Neural cell (in vitro differentiated cells): ENCODE results near the gene QRICH2. TPM values are rescaled to one million over a fixed set of nuclear protein-coding genes. Genes with fewer than 3 reads are reported as not detected.
A peak's percentile ranks its signal among the peaks of the same experiment; 100 is the strongest.

Experiments used
- H2AFZ ChIP-seq: fragments of 200-600, 300-800 bp; sonication (generic), shearing (Covaris generic); 2 replicates; pipeline ENCODE4 v1.6.0; 2014; ENCODE audit warnings: low read depth, mild to moderate bottlenecking, antibody characterized with exemption, low read length, moderate library complexity
- H3F3A ChIP-seq: fragments of 200-600 bp; shearing (Covaris generic); 2 replicates; pipeline ENCODE4 v1.6.1; 2016; ENCODE audit warnings: mild to moderate bottlenecking, moderate library complexity, mixed read lengths, antibody characterized with exemption, low read length; ENCODE audit not compliant: insufficient read depth, poor library complexity, severe bottlenecking
- H3K27ac ChIP-seq: fragments of 200-600, 300-800 bp; sonication (generic), shearing (Covaris generic); 2 replicates; pipeline ENCODE4 v1.5.1; 2014; ENCODE audit warnings: mild to moderate bottlenecking, low read length, moderate library complexity
- H3K27me3 ChIP-seq: fragments of 300-800, 200-600 bp; sonication (generic), shearing (Covaris generic); 2 replicates; pipeline ENCODE4 v1.6.0; 2014; ENCODE audit warnings: mild to moderate bottlenecking, low read depth, low read length, moderate library complexity; ENCODE audit not compliant: insufficient read depth
- H3K36me3 ChIP-seq: fragments of 300-800, 200-600 bp; sonication (generic), shearing (Covaris generic); 2 replicates; pipeline ENCODE4 v1.5.1; 2014; ENCODE audit warnings: mild to moderate bottlenecking, antibody characterized with exemption, low read length, moderate library complexity; ENCODE audit not compliant: insufficient read depth
- H3K4me2 ChIP-seq: fragments of 300-800, 200-600 bp; sonication (generic), shearing (Covaris generic); 2 replicates; pipeline ENCODE4 v1.6.0; 2014; ENCODE audit warnings: mild to moderate bottlenecking, low read length
- H3K4me3 ChIP-seq: fragments of 300-800, 200-600 bp; sonication (generic), shearing (Covaris generic); 2 replicates; pipeline ENCODE4 v1.5.1; 2014; ENCODE audit warnings: mild to moderate bottlenecking, low read length, moderate library complexity
- H3K79me2 ChIP-seq: fragments of 200-600 bp; shearing (Covaris generic); replicated peaks from 2 replicates; pipeline ENCODE4 v1.6.0; 2014; ENCODE audit warnings: mild to moderate bottlenecking, low read length, moderate library complexity; ENCODE audit not compliant: insufficient read depth
- H3K9ac ChIP-seq: fragments of 300-800, 200-600 bp; sonication (generic), shearing (Covaris generic); 2 replicates; pipeline ENCODE4 v1.6.1; 2016; ENCODE audit warnings: mild to moderate bottlenecking, low read length, mixed read lengths
- H3K9me2 ChIP-seq: fragments of 200-600 bp; shearing (Covaris generic); 2 replicates; pipeline ENCODE4 v1.6.1; 2016; ENCODE audit warnings: mild to moderate bottlenecking, low read length, mixed read lengths; ENCODE audit not compliant: insufficient read depth
- H3K9me3 ChIP-seq: fragments of 200-600, 300-800 bp; sonication (generic), shearing (Covaris generic); 2 replicates; pipeline ENCODE4 v1.6.1; 2016; ENCODE audit warnings: mild to moderate bottlenecking, mixed run types, low read length, moderate library complexity, mixed read lengths
- H4K20me1 ChIP-seq: fragments of 200-600 bp; shearing (Covaris generic); 2 replicates; pipeline ENCODE4 v1.6.1; 2016; ENCODE audit warnings: mild to moderate bottlenecking, mixed run types; ENCODE audit not compliant: insufficient read depth
- EP300 ChIP-seq: fragments of 450-650 bp; conservative IDR thresholded peaks from 2 replicates; pipeline ENCODE4 v1.6.1; 2014; ENCODE audit warnings: antibody characterized with exemption, mild to moderate bottlenecking, moderate library complexity; ENCODE audit not compliant: poor library complexity, severe bottlenecking
- EZH2 ChIP-seq: fragments of 200-600, 300-800 bp; shearing (Covaris generic), sonication (generic); IDR thresholded peaks from 2 replicates; pipeline ENCODE4 v1.6.1; 2014; ENCODE audit warnings: antibody characterized with exemption, low read length, borderline replicate concordance, mild to moderate bottlenecking; ENCODE audit not compliant: insufficient read depth, poor library complexity, severe bottlenecking
- MXI1 ChIP-seq: fragments of 450-650 bp; conservative IDR thresholded peaks from 2 replicates; pipeline ENCODE4 v1.6.1; 2014; ENCODE audit warnings: antibody characterized with exemption, mild to moderate bottlenecking; ENCODE audit not compliant: poor library complexity, severe bottlenecking
- POLR2AphosphoS5 ChIP-seq: IDR thresholded peaks from 2 replicates; pipeline ENCODE4 v1.6.1; 2012
- RAD21 ChIP-seq: fragments of 450-650 bp; conservative IDR thresholded peaks from 2 replicates; pipeline ENCODE4 v1.6.1; 2014; ENCODE audit warnings: antibody characterized with exemption, mild to moderate bottlenecking, moderate library complexity
- SMC3 ChIP-seq: fragments of 450-650 bp; conservative IDR thresholded peaks from 2 replicates; pipeline ENCODE4 v1.6.1; 2014; ENCODE audit warnings: antibody characterized with exemption, mild to moderate bottlenecking, moderate library complexity; ENCODE audit not compliant: poor library complexity
- TAF1 ChIP-seq: IDR thresholded peaks from 2 replicates; pipeline ENCODE4 v1.6.1; 2012; ENCODE audit warnings: low read depth
- polyA plus RNA-seq: library from polyadenylated mRNA; depleted of rRNA; stranded (reverse); fragments of >200 nt; gene quantifications from 2 replicates; pipeline ENCODE4 v1.2.3, GENCODE V29; 2014
- TF ChIP-seq, protein P1 (sequence below): IDR thresholded peaks from 2 replicates; pipeline ENCODE4 v1.6.1; 2012; ENCODE audit warnings: borderline replicate concordance
- TF ChIP-seq, protein P2 (sequence below): fragments of 450-650 bp; IDR thresholded peaks from 2 replicates; pipeline ENCODE4 v1.5.1; 2014; ENCODE audit warnings: antibody characterized with exemption, mild to moderate bottlenecking, moderate library complexity; ENCODE audit not compliant: poor library complexity, severe bottlenecking

Gene QRICH2
- polyA plus RNA-seq, 1 donor from 2014 or later = 17.3 TPM

DNA sequence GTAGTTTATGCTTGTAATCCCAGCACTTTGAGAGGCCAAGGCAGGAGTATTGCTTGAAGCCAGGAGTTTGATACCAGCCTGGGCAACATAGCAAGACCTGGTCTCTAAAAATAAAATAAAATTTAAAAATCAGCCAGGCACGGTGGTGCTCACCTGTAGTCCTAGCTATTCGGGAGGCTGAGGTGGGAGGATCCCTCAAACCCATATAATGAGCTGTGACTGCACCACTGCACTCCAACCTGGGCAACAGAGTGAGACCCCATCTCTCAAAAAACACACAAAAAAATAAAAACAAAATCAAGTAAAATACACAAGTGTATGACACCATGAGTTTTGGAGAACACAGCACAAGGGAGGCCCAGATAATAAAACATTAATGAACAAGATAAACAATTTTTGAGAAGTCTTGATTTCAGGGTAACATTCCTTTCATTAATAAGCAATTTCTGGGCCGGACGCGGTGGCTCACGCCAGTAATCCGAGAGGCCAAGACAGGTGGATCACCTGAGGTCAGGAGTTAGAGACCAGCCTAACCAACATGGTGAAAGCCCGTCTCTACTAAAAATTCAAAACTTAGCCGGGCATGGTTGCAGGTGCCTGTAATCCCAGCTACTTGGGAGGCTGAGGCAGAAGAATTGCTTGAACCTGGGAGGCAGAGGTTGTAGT is 27.8 kb upstream of the QRICH2 start:
- H3K9me3 ChIP-seq = no peaks in the 10 kb centered on the region
- H3K9ac ChIP-seq = no peak overlapping the region
- H3K4me3 ChIP-seq = no peak overlapping the region
- no peak overlapping the region for H2AFZ ChIP-seq
- H3F3A ChIP-seq = no peaks in the 10 kb centered on the region
- H3K27ac ChIP-seq = no peak overlapping the region
- no peaks in the 10 kb centered on the region for H3K79me2 ChIP-seq
- H3K9me2 ChIP-seq = no peaks in the 10 kb centered on the region
- TF ChIP-seq, protein P1, sequence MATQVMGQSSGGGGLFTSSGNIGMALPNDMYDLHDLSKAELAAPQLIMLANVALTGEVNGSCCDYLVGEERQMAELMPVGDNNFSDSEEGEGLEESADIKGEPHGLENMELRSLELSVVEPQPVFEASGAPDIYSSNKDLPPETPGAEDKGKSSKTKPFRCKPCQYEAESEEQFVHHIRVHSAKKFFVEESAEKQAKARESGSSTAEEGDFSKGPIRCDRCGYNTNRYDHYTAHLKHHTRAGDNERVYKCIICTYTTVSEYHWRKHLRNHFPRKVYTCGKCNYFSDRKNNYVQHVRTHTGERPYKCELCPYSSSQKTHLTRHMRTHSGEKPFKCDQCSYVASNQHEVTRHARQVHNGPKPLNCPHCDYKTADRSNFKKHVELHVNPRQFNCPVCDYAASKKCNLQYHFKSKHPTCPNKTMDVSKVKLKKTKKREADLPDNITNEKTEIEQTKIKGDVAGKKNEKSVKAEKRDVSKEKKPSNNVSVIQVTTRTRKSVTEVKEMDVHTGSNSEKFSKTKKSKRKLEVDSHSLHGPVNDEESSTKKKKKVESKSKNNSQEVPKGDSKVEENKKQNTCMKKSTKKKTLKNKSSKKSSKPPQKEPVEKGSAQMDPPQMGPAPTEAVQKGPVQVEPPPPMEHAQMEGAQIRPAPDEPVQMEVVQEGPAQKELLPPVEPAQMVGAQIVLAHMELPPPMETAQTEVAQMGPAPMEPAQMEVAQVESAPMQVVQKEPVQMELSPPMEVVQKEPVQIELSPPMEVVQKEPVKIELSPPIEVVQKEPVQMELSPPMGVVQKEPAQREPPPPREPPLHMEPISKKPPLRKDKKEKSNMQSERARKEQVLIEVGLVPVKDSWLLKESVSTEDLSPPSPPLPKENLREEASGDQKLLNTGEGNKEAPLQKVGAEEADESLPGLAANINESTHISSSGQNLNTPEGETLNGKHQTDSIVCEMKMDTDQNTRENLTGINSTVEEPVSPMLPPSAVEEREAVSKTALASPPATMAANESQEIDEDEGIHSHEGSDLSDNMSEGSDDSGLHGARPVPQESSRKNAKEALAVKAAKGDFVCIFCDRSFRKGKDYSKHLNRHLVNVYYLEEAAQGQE = no peak
- TF ChIP-seq EZH2 (no peak), RAD21 (no peak), EP300 (no peak), MXI1 (no peak), SMC3 (no peak)
- TF ChIP-seq, protein P2, sequence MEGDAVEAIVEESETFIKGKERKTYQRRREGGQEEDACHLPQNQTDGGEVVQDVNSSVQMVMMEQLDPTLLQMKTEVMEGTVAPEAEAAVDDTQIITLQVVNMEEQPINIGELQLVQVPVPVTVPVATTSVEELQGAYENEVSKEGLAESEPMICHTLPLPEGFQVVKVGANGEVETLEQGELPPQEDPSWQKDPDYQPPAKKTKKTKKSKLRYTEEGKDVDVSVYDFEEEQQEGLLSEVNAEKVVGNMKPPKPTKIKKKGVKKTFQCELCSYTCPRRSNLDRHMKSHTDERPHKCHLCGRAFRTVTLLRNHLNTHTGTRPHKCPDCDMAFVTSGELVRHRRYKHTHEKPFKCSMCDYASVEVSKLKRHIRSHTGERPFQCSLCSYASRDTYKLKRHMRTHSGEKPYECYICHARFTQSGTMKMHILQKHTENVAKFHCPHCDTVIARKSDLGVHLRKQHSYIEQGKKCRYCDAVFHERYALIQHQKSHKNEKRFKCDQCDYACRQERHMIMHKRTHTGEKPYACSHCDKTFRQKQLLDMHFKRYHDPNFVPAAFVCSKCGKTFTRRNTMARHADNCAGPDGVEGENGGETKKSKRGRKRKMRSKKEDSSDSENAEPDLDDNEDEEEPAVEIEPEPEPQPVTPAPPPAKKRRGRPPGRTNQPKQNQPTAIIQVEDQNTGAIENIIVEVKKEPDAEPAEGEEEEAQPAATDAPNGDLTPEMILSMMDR = no peak
- H3K36me3 ChIP-seq = peaks cover 12% of the 10 kb centered on the region
- H4K20me1 ChIP-seq = no peaks in the 10 kb centered on the region
- H3K27me3 ChIP-seq = no peaks in the 10 kb centered on the region
- no peak overlapping the region for H3K4me2 ChIP-seq

DNA sequence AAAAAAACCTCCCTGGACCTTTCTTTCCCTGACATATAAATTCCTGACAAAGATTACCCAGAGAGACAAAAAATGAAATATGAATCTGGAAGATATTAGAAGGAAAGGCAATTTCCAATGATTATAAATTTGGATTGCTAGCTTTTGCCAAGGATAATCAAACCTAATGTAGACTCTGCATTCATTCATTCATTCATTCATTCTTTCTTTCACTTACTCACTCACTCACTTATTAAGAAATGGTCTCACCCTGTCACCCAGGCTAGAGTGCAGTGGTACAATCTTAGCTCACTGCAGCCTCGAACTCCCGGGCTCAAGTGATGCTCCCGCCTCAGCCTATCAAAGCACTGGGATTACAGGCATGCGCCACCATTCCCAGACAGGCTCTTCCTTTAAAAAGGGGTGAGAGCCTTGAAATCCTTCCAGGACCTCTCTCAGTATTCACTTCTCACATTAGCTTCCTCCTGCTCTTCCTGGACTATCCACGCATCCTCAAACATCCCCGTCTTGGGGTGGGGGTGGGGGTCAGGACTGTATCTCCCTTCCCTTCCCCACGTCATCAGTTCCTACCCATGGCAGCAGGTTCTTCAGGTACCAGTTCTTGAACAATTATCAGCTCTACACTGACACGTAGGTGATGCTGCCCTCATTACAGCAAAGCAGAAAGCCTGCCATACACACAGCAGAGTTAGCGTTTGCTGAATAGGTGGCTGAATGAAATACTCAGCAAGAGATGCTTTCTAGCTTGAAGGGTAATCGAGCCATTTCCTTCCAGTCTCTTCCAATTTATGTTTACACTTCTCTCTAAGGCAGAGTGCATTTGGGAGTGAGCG is 25.8 kb upstream of the QRICH2 start:
- H3K9me2 ChIP-seq = no peaks in the 10 kb centered on the region
- H4K20me1 ChIP-seq = no peaks in the 10 kb centered on the region
- H3K9me3 ChIP-seq = no peaks in the 10 kb centered on the region
- no peak overlapping the region for H2AFZ ChIP-seq
- H3K4me3 ChIP-seq = peak overlapping the region; percentile 38
- peak overlapping the region; percentile 31 for H3K9ac ChIP-seq
- H3K36me3 ChIP-seq = peaks cover 15% of the 10 kb centered on the region
- TF ChIP-seq POLR2AphosphoS5 (peak; percentile 65), RAD21 (no peak), TAF1 (no peak), EZH2 (no peak), EP300 (peak; percentile 54), SMC3 (peak; percentile 36), MXI1 (no peak)
- TF ChIP-seq, protein P1 = no peak
- TF ChIP-seq, protein P2 = no peak
- peak overlapping the region; percentile 67 for H3K27ac ChIP-seq
- H3F3A ChIP-seq = no peaks in the 10 kb centered on the region
- no peaks in the 10 kb centered on the region for H3K27me3 ChIP-seq
- no peaks in the 10 kb centered on the region for H3K79me2 ChIP-seq
- H3K4me2 ChIP-seq = no peak overlapping the region
